Measurements from ENCODE around the gene PRRG2.

DNA sequence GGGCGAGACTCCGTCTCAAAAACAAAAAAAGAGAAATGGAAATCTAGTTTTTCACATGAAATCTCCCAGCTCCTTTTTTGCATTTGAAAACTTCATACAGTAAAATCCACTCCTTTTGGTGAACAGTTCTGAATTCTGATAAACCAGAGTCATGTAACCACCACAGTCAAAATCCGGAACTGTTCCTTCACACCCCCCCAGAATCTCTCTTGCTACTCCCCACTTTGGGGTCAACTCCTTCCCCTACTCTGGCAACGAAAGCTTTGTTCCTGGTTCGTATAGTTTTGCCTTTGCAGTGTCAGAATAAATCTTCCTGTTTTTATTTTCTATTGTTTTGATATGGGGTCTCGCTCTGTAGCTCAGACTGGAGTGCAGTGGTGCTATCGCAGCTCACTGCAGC is 29.6 kb upstream of the PRRG2 start:
- TF ChIP-seq POLR2A (IDR thresholded peaks at IDR 0.05; ENCODE audit: low read length) = no peak
- TF ChIP-seq GATA1 (IDR thresholded peaks at IDR 0.05; ENCODE audit: low read depth, low read length) = no peak
